ENCODE measurements around the gene SLC22A12.

SLC22A12 gene

DNA sequence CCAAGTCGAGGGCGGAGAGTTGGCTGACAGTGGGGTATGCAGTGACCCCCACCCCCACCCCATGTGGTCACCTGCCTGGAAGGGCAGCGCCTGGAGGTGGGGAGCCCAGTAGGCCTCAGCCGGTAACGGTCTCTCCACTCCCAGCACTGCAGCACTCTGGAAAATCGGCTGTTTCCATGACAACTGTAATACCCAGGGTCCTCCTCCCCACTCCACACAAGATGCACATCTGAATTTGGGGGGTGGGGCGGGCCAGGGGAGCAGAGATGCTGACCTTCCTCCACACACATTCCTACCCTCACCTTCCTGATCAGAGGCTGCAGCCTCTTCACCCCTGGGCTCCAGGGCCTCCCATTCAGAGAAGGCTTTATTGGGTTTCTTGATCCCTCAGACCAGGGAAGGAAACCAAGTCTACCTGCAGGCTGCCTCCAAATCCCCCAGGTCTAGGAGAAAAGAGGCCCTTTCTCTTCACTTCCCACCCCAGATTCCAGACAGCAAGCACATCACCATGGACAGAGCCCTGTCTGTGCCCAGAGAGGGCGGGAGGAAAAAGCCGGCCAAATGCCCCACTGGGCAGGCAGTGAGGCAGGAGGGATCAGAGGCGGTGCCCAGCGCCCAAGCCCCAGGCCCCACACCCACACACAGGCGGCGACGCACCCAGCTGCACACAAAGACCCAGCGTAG lies 46.5 kb downstream of the SLC22A12 start:
- TF ChIP-seq, protein P1, sequence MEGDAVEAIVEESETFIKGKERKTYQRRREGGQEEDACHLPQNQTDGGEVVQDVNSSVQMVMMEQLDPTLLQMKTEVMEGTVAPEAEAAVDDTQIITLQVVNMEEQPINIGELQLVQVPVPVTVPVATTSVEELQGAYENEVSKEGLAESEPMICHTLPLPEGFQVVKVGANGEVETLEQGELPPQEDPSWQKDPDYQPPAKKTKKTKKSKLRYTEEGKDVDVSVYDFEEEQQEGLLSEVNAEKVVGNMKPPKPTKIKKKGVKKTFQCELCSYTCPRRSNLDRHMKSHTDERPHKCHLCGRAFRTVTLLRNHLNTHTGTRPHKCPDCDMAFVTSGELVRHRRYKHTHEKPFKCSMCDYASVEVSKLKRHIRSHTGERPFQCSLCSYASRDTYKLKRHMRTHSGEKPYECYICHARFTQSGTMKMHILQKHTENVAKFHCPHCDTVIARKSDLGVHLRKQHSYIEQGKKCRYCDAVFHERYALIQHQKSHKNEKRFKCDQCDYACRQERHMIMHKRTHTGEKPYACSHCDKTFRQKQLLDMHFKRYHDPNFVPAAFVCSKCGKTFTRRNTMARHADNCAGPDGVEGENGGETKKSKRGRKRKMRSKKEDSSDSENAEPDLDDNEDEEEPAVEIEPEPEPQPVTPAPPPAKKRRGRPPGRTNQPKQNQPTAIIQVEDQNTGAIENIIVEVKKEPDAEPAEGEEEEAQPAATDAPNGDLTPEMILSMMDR (IDR thresholded peaks at IDR 0.05; ENCODE audit: extremely low read depth, insufficient read depth, missing control alignments): no peak
- in situ Hi-C loops (cut with MboI; ENCODE audit: low pct_unique_long_range_greater_than_20kb, low sequenced_read_pairs, unreplicated experiment): no loop called here
- no peak for DNase-seq (ENCODE audit: low spot score)

DNA sequence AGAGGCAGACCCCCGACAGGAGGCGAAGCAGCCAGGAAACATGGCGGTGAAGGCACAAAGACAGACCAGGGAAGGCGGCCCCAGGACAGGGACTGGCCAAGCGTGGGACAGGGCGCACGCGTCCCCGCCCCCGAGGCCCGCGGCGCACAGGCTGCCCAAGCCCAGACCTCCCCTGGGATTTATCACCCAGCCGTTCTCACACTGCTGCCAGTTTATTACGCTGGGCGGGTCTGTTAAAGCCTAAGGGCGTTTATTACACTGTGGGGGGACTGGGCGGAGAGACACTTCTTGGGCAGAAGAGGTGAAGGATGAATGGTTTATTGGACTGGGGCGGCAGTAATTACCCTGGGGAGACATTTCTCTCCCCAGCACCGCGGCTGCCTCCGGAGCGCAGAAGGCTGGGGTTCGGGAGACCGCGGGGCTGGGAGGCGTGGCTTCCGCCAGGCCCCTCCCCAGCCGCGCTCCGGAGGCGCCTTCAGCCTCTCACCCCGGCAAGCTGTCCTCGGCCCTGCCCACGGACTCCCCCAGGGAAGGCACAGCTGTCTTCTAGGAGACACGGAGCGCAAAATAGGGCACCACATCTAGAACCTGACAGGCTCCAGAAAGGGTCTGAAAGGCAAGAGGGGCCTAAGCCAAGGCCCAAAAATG lies 47.1 kb downstream of the SLC22A12 start:
- in situ Hi-C loops (cut with MboI; ENCODE audit: low pct_unique_long_range_greater_than_20kb, low sequenced_read_pairs, unreplicated experiment): no loop called here
- no peak for DNase-seq (ENCODE audit: low spot score)
- TF ChIP-seq, protein P1 (IDR thresholded peaks at IDR 0.05; ENCODE audit: extremely low read depth, insufficient read depth, missing control alignments): no peak

DNA sequence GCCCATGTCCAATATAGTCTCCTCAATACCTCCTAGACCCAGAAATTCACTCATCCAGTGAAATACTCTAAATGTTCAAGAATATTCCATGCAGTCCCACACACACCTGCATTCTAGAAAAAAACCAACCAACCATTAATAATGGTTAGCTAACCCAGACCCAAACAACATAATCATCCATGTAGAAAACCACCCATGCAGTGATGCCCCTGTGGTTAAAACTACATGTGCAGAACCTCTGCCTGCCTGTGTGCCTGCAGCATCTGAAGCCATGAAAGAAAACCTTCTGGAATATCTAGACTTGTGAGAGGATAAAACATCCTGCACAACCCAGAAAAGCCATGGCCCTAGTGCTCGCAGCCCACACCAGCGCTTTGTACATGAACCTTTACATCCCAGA lies 47.8 kb downstream of the SLC22A12 start:
- in situ Hi-C loops (cut with MboI; ENCODE audit: low pct_unique_long_range_greater_than_20kb, low sequenced_read_pairs, unreplicated experiment): no loop called here
- DNase-seq (ENCODE audit: low spot score): no peak
- TF ChIP-seq, protein P1 (IDR thresholded peaks at IDR 0.05; ENCODE audit: extremely low read depth, insufficient read depth, missing control alignments): no peak

DNA sequence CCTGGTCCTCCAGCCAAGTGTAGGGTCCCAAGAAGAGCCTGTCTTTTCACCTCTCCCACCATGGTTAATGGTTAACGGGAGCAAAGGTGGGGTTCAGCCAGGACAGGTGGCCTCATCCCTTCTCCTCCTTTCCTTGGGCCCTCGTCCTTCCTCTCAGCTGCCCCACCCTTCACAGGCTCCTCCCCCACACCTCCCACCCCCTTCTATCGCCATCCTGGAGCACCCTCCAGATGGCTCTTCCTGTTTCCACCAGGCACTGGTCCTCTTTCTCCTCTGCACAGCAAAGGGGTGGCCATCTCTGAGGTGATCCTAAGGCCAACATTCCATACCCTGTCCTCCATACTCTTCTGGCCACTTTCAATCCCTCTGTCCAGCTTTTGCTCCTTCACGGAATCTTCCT lies 48.9 kb downstream of the SLC22A12 start:
- no peak for DNase-seq (ENCODE audit: low spot score)
- TF ChIP-seq, protein P1 (IDR thresholded peaks at IDR 0.05; ENCODE audit: extremely low read depth, insufficient read depth, missing control alignments): no peak
- in situ Hi-C loops (cut with MboI; ENCODE audit: low pct_unique_long_range_greater_than_20kb, low sequenced_read_pairs, unreplicated experiment): no loop called here

DNA sequence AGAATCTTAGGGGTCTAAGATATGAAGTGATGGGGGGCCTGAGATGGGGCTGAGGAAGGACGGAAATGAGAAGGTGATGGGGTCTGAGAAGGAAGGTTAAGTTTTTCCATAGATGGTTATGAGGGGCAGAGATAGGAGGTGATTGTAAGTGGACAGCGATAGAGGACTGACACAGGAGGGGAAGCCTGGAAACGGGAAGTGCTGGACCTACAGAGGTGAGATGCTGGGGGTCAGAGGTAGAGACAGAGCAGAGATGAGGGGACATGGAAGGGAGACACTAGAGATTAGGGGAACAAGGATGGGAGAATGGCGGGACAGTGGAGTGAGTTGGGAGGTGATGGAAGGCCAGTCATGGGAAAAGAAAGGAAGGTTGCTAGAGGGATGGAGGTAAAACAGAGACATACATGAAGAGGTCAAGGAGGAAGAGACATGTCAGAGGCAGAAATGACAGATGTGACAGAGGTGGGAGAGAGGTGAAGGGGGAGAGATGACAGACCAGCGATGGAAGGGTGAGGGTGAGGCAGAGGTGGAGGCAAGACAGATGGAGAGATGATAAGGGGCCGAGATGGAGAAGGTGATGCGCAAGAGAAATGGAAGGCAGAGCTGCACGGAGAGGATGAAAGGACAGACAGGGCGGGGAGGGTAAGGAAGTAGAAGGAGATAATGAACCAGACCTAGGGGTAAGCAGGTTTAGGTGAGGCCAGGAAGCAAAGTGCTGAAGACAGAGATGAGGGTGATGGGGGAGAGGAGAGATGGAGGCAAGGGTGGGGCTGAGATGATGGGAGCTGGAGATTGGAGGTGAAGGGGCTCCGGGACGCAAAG lies 50.8 kb downstream of the SLC22A12 start:
- TF ChIP-seq, protein P1 (IDR thresholded peaks at IDR 0.05; ENCODE audit: extremely low read depth, insufficient read depth, missing control alignments): no peak
- DNase-seq (ENCODE audit: low spot score): no peak
- in situ Hi-C loops (cut with MboI; ENCODE audit: low pct_unique_long_range_greater_than_20kb, low sequenced_read_pairs, unreplicated experiment): no loop called here

DNA sequence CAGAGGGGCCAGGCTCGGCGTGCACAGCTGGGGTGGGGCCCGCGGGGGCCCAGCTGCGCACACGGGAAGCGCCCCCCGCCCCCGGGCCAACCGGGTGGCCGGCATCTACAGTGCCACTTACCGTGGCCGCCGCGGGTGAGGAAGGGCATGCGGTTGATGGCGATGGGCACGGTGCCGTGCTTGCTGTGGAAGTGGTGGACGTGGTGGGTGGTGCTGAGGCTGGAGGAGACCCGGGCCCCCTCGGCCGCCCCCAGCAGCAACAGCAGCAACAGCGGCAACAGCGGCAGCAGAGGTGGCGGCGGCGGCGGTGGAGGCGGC lies 51.4 kb downstream of the SLC22A12 start:
- in situ Hi-C loops (cut with MboI; ENCODE audit: low pct_unique_long_range_greater_than_20kb, low sequenced_read_pairs, unreplicated experiment): no loop called here
- TF ChIP-seq, protein P1 (IDR thresholded peaks at IDR 0.05; ENCODE audit: extremely low read depth, insufficient read depth, missing control alignments): no peak
- DNase-seq (ENCODE audit: low spot score): no peak

Data from GM13977 (cell line).